Psoas muscle (tissue), 8 donors: ENCODE results near the gene FLNB. TPM values are rescaled to one million over a fixed set of nuclear protein-coding genes. Genes with fewer than 3 reads are reported as not detected.

Source experiments
- ATAC-seq, 4 donors: fragments of 200-7000 bp; cut with Tn5 transposase; one replicate each; pipeline ENCODE4 v1.9.1; 2020; ENCODE audit warnings: moderate library complexity in 3 of 4, mild to moderate bottlenecking in 2 of 4
- DNase-seq, 2 donors: peaks; one replicate each; pipeline ENCODE4 v3.0.0-alpha.2; 2020
- H3K27ac ChIP-seq: fragments of 200-600 bp; one replicate; pipeline ENCODE4 v1.8.0; 2022
- H3K27me3 ChIP-seq, 3 donors: fragments of 200-600 bp in 1 of 3; one replicate each; pipeline versions ENCODE4 v1.6.1 to v1.8.0; 2013 to 2022; ENCODE audit warnings: low read length in 2 of 3, mild to moderate bottlenecking in 2 of 3, moderate library complexity in 1 of 3; ENCODE audit not compliant: insufficient read depth in 3 of 3
- H3K36me3 ChIP-seq, 2 donors: fragments of 200-600 bp in 1 of 2; one replicate each; pipeline versions ENCODE4 v1.6.1 to v1.8.0; 2013 to 2022; ENCODE audit warnings: low read depth in 1 of 2, mild to moderate bottlenecking in 1 of 2, moderate library complexity in 1 of 2; ENCODE audit not compliant: insufficient read depth in 1 of 2
- H3K4me1 ChIP-seq: fragments of 200-600 bp; one replicate; pipeline ENCODE4 v1.8.0; 2022
- H3K4me3 ChIP-seq: fragments of 200-600 bp; one replicate; pipeline ENCODE4 v1.8.0; 2022; ENCODE audit warnings: mild to moderate bottlenecking
- H3K9me3 ChIP-seq: fragments of 200-600 bp; one replicate; pipeline ENCODE4 v1.8.0; 2022
- CTCF ChIP-seq: fragments of 200-600 bp; IDR thresholded peaks from one replicate; pipeline ENCODE4 v1.8.0; 2022; ENCODE audit warnings: antibody characterized with exemption
- WGBS, 3 donors: extraction: QIAGEN DNeasy Blood & Tissue Kit; methylation state at CpG; one replicate each; pipeline versions ENCODE4 v1.1.6 to v1.1.7; 2013; 5-methylcytosine and 5-hydroxymethylcytosine counted together
- intact Hi-C, 2 donors: fragments of 100-400 bp; cut with DNase I; formaldehyde crosslinking; loops; one replicate each; pipeline versions ENCODE4 v1.11.0 to v1.14.2; 2022
- long read RNA-seq, 2 donors: library from polyadenylated mRNA; unstranded; transcript quantifications; one replicate each; pipeline ENCODE4 v2.0.0, GENCODE V29; 2021
- polyA plus RNA-seq, 3 donors: library from polyadenylated mRNA; stranded (reverse); fragments of 200-250 nt; gene quantifications; one replicate each; pipeline ENCODE4 v1.2.3, GENCODE V29; 2013
- total RNA-seq, 4 donors: library from RNA; stranded (reverse); fragmentation: NEBNext Ultra II Directional in 2 of 4; extraction: Animal tissue kit (Norgen Biotek cat#: 25700) in 2 of 4; gene quantifications; one replicate each; pipeline versions ENCODE4 v1.2.1 to v1.2.4, GENCODE V29; 2021 to 2023
- donor health status: healthy with polysubstance abuse.
- donor health status: DM: no; HTN: no; CAD: no; lungs with moderate emphysema.
- donor health status: Bipolar disorder and iron deficiency.
- donor health status: healthy.
- donor health status: DM: yes; HTN: yes; CAD: no.
- donor health status: DM: no; HTN: no; CAD: no.
- donor health status: DM: no; HTN: no; CAD: no.
- donor health status: DM: yes; HTN: yes; CAD: no.

FLNB gene
- total RNA-seq, result 10 to 100 TPM; 11.6 to 17.9 (median 15.4) TPM
- 10 to 100 TPM in 2 of 3 donors, 1 to 10 TPM in 1; 6.4 to 14.7 (median 11.0) TPM for polyA plus RNA-seq
- long read RNA-seq, donor 1, partial matches to known transcripts, result 4 of 4 reads
- long read RNA-seq, donor 1, other reads (novel, unspliced or antisense), result 0 of 4 reads
- long read RNA-seq, donor 2, partial matches to known transcripts, result 12 of 14 reads
- long read RNA-seq, donor 2, other reads (novel, unspliced or antisense), result 2 of 14 reads

DNA sequence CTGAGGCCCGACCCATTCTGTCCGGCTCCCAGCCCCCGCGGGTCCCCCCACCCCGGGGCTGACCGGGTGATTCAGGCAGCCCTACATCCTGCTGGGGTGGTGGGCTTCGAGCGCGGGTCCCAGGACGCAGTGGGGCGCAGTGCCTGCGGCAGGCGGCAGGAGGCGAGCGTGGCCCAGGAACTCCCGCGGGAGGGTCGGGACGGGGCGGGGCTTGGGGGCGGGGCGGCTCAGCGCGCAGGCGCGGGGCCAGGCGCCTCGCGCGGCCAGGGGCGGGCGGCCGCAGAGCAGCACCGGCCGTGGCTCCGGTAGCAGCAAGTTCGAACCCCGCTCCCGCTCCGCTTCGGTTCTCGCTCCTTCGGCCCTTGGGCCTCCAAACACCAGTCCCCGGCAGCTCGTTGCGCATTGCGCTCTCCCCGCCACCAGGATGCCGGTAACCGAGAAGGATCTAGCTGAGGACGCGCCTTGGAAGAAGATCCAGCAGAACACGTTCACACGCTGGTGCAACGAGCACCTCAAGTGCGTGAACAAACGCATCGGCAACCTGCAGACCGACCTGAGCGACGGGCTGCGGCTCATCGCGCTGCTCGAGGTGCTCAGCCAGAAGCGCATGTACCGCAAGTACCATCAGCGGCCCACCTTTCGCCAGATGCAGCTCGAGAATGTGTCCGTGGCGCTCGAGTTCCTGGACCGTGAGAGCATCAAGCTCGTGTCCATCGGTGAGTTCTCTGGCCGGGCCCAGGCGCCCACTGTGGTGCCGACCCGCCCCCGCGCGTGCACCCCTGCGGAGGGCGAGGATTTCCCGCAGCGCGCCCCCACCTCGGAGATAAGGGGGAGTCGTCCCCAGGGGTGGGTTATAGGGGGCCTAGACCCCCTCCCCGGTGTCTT is at the start of gene FLNB:
TSS of gene FLNB (plus strand) at position 282 of the 885 bp plus-strand sequence. CDS start at position 425, 143 bp downstream.
- H3K9me3 ChIP-seq, result no peaks in the 10 kb centered on the region
- 1% methylated on average over 69 to 91 of the region's 91 CpGs for WGBS, 3 donors
- ATAC-seq (peak; percentile 68 to 85 (median 74)), DNase-seq (peak; percentile 61 to 76)
- intact Hi-C loops, result loop anchor here in 1 of 2 donors (5.0 kb wide), 1 partner anchor 154 kb away; no protein-coding TSS in a partner anchor
- no peaks in the 10 kb centered on the region for H3K36me3 ChIP-seq
- H3K4me1 ChIP-seq, result peaks cover 5% of the 10 kb centered on the region
- peak within 1 kb of the TSS; percentile 81 for H3K4me3 ChIP-seq
- TF ChIP-seq CTCF, result peak; percentile 47
- peaks cover 0 to 15% (median 4%) of the 10 kb centered on the region in 3 donors for H3K27me3 ChIP-seq
- H3K27ac ChIP-seq, result peak within 1 kb of the TSS; percentile 38

DNA sequence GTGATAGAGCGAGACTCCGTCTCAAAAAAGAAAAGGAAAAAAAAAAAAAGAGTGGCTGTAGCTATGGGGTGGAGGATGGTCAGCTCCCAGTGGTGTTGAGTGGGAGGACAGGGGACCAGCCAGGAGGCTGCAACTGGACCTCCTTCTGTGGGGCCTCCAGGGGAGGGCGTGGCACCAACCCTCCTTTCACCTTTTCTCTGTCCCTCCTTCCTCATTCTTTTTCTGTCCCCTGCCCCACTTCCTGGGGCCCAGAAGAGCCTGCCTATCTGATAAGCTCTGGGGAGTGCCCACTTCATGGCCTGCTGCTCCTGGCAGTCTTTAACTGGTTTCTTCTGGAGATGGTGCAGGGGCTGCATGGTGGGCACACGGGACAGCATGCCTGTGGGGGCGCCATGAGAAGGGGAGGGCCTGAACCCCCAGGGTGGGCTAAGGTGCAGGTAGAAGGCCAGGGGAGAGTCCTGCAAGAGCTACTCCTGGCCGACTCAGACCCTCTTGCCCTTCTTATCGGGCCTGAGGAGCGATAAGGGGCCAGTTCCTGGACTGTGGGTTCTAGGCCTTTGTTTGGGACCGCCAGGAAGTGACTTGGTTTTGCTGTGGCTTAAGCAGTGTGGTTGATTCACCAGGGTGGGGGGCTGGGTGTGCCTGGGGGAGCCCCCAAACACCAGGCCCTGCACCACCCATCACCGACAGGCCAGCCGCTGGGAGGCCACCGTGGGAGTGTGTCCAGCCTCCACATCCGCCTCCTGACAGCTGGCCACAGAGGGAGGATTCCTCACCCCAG is 49.4 kb upstream of the FLNB start:
- H3K27me3 ChIP-seq, result no peaks in the 10 kb centered on the region
- ATAC-seq (peak in 3 of 4 donors; percentile 47 to 62 (median 56)), DNase-seq (peak in 1 of 2 donors; percentile 59)
- intact Hi-C loops, result no loop called here
- H3K27ac ChIP-seq, result peak overlapping the region; percentile 65
- H3K9me3 ChIP-seq, result no peaks in the 10 kb centered on the region
- WGBS, 3 donors, result 73 to 75% (median 74%) methylated on average over 13 of the region's 13 CpGs
- H3K36me3 ChIP-seq, result no peaks in the 10 kb centered on the region
- H3K4me1 ChIP-seq, result no peaks in the 10 kb centered on the region
- H3K4me3 ChIP-seq, result no peak overlapping the region
- TF ChIP-seq CTCF, result no peak

DNA sequence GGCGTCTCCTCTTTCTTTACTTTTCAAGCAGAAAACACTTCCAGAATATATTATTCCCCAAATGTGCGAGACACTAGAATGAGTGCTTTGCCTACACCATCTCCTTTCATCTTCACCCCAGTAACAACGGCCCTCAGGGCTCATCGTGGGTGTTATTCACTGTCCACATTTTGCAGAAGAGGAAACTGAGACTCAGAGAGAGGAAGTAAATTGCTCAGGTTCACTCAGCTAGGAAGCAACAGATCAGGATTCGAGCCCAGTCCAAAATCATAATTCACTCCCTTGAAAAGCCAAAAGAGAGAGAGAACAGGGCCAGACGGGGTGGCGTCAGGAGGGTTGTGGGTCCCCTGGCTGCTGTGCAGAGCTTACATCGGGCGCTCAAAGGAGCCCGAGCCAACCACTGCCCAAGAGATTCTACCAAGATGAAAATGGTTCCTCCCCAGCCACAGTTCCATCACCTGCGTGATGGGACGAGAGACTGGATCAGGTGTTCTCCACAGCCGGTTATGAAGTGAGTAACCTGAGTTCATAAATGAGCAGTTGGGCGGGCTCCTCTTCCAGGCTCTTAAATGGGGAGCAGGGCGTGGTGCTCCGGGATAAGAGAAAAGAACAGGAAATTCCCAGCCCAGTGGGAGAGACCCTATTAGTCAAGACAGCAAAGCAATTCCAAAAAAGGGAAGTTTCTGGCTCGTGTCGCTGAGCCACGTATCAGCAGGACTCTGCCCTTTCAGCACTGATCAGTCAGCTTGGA is 48.6 kb upstream of the FLNB start:
- no peaks in the 10 kb centered on the region for H3K27me3 ChIP-seq
- no peaks in the 10 kb centered on the region for H3K9me3 ChIP-seq
- H3K4me3 ChIP-seq, result peak overlapping the region; percentile 18
- no peaks in the 10 kb centered on the region for H3K4me1 ChIP-seq
- no peak for TF ChIP-seq CTCF
- no peaks in the 10 kb centered on the region for H3K36me3 ChIP-seq
- peak overlapping the region; percentile 65 for H3K27ac ChIP-seq
- DNase-seq (no peak), ATAC-seq (peak in 2 of 4 donors; percentile 22 to 51)
- intact Hi-C loops, result no loop called here
- 45 to 54% (median 53%) methylated on average over 19 of the region's 19 CpGs for WGBS, 3 donors

- H3K9me3 ChIP-seq, result no peaks in the 10 kb centered on the region
- intact Hi-C loops, result no loop called here
- H3K36me3 ChIP-seq, result no peaks in the 10 kb centered on the region
- H3K4me3 ChIP-seq, result peak overlapping the region; percentile 18
- ATAC-seq (peak in 1 of 4 donors; percentile 22), DNase-seq (no peak)
- TF ChIP-seq CTCF, result no peak
- WGBS, 3 donors, result 72 to 75% (median 75%) methylated on average over 4 of the region's 4 CpGs
- no peaks in the 10 kb centered on the region for H3K27me3 ChIP-seq
- H3K4me1 ChIP-seq, result no peaks in the 10 kb centered on the region
- H3K27ac ChIP-seq, result peak overlapping the region; percentile 46
These were observed 48.1 kb upstream of the FLNB start for GRCh38 chr3:57960174-57960505.
